ENCODE results near the gene TIPIN. TPM values are rescaled to one million over a fixed set of nuclear protein-coding genes. Genes with fewer than 3 reads are reported as not detected.

Gene TIPIN
- total and polyA plus RNA-seq, 2 of the 8 experiments (the other 6 are each of a cell fraction or from before 2014, with no cell fraction given), result 8.5 to 24.7 TPM

GRCh38 chr15:66405615-66406014 is 49.1 kb upstream of the TIPIN start:
- H3K27ac ChIP-seq (ENCODE audit: low read depth, low read length), result peak overlapping the region; percentile 35; the same call in 1 of the 2 replicates
- POLR2A ChIA-PET (ENCODE audit: partially characterized antibody), result interaction anchor here (0.7 to 7.9 kb wide), 5 partner anchors 11 to 99 kb away, joined by 3 to 64 read pairs (median 4); partner anchors contain the start of gene SNAPC5
- DNase-seq (ENCODE audit: low read depth in 1 of 2, low spot score in 2 of 2) (no peak), FAIRE-seq (no peak)
- no peaks in the 10 kb centered on the region for H3K9me3 ChIP-seq (ENCODE audit: insufficient read depth in 2 of 2, low read depth in 1 of 2, low read length in 1 of 2)
- H3K23me2 ChIP-seq (ENCODE audit: low read depth, low read length), result no peaks in the 10 kb centered on the region
- H2AK5ac ChIP-seq (ENCODE audit: low read depth, low read length), result no peak overlapping the region
- peaks cover 1 to 22% (median 15%) of the 10 kb centered on the region in 4 experiments; a peak in 6 of 7 replicates for H3K4me1 ChIP-seq (replicated peaks in 1 of 4; ENCODE audit: control insufficient read depth in 3 of 4, insufficient read depth in 4 of 4, low read length in 3 of 4)
- H2BK5ac ChIP-seq (ENCODE audit: low read depth, low read length), result no peak overlapping the region
- WGBS, 2 experiments (ENCODE audit: extremely low coverage in 1 of 2, insufficient coverage in 1 of 2, insufficient read length in 1 of 2, insufficient replicate concordance in 2 of 2, low coverage in 1 of 2, low lambda C conversion rate in 2 of 2, missing lambda C conversion rate in 1 of 2), result 75% methylated on average over 3 of the region's 3 CpGs; no CpG with 5 or more reads in 1 of the 2 experiments
- H3K79me1 ChIP-seq (ENCODE audit: low read depth, low read length), result peaks cover 7% of the 10 kb centered on the region
- H2BK12ac ChIP-seq (ENCODE audit: low read depth, low read length), result 0 out of 2 replicates have a peak overlapping the region, but pooled peaks have one; percentile 75
- H3K79me2 ChIP-seq (ENCODE audit: control insufficient read depth in 1 of 2, insufficient read depth in 2 of 2, low read length in 2 of 2), result peaks cover 20 to 96% of the 10 kb centered on the region in 2 experiments
- peaks cover 1 to 3% of the 10 kb centered on the region in 2 experiments for H4K20me1 ChIP-seq (replicated peaks in 1 of 2; ENCODE audit: control insufficient read depth in 1 of 2, insufficient read depth in 2 of 2, low read length in 2 of 2)
- H3K14ac ChIP-seq (ENCODE audit: insufficient read length), result no peak overlapping the region
- no peak overlapping the region for H3K56ac ChIP-seq (replicated peaks; ENCODE audit: insufficient read length, low read depth, low read length)
- no peak overlapping the region for H4K8ac ChIP-seq (ENCODE audit: extremely low read depth, insufficient read depth, low read length)
- H3K27me3 ChIP-seq (replicated peaks in 1 of 4; ENCODE audit: control insufficient read depth in 3 of 4, extremely low read depth in 1 of 4, insufficient read depth in 3 of 4, low read length in 3 of 4), result no peaks in the 10 kb centered on the region
- CTCF ChIA-PET (ENCODE audit: partially characterized antibody), result interaction anchor here (0.9 to 6.3 kb wide), 9 partner anchors 9 to 92 kb away, joined by 3 to 47 read pairs (median 11); partner anchors contain the start of genes MAP2K1 and SNAPC5
- peak overlapping the region in 1 of 4 experiments; percentile 7; a peak in 1 of 8 replicates for H3K4me3 ChIP-seq (ENCODE audit: extremely low read depth in 1 of 4, insufficient read depth in 2 of 4, low read depth in 3 of 4, low read length in 4 of 4)
- peak overlapping the region in 1 of 2 experiments; percentile 3; a peak in 1 of 4 replicates for H3K4me2 ChIP-seq (ENCODE audit: insufficient read depth in 1 of 2, low read depth in 2 of 2, low read length in 2 of 2)
- no peak overlapping the region for H4K5ac ChIP-seq (ENCODE audit: insufficient read length, low read depth, low read length)
- no peaks in the 10 kb centered on the region for H3K36me3 ChIP-seq (ENCODE audit: control insufficient read depth in 2 of 4, insufficient read depth in 4 of 4, low read length in 3 of 4)
- no peak overlapping the region for H2AFZ ChIP-seq (ENCODE audit: low read length)
- no peak overlapping the region for H4K91ac ChIP-seq (replicated peaks; ENCODE audit: insufficient read length, low read length)
- H2BK120ac ChIP-seq (replicated peaks; ENCODE audit: low read depth, low read length), result no peak overlapping the region
- H3K4ac ChIP-seq (replicated peaks; ENCODE audit: insufficient read length, low read depth, low read length), result no peak overlapping the region
- H2BK15ac ChIP-seq (ENCODE audit: low read length), result no peak overlapping the region
- H3K23ac ChIP-seq (ENCODE audit: insufficient read length), result no peak overlapping the region
- H3K9ac ChIP-seq (replicated peaks in 1 of 4; ENCODE audit: extremely low read depth in 1 of 4, low read depth in 3 of 4, low read length in 3 of 4), result no peak overlapping the region
- H3K18ac ChIP-seq (ENCODE audit: extremely low read depth, low read length), result no peak overlapping the region
- no peak overlapping the region for H2BK20ac ChIP-seq (ENCODE audit: low read length)
- no peak for TF ChIP-seq RFX5 (IDR thresholded peaks at IDR 0.05; ENCODE audit: borderline replicate concordance, low read depth, low read length)
- no peak for TF ChIP-seq KDM5A (IDR thresholded peaks at IDR 0.05; ENCODE audit: low read length)
- no peak for TF ChIP-seq TAF7 (optimal IDR thresholded peaks at IDR 0.05; ENCODE audit: borderline replicate concordance, low read depth, low read length)
- TF ChIP-seq EP300 (IDR thresholded peaks at IDR 0.05; ENCODE audit: borderline replicate concordance in 1 of 2, low read depth in 2 of 2, low read length in 2 of 2), result no peak
- TF ChIP-seq EZH2 (IDR thresholded peaks at IDR 0.05; ENCODE audit: low read depth, low read length, severe bottlenecking), result no peak
- TF ChIP-seq CHD1 (IDR thresholded peaks at IDR 0.05; ENCODE audit: low read depth, low read length), result no peak
- TF ChIP-seq TBP (IDR thresholded peaks at IDR 0.05; ENCODE audit: low read depth, low read length), result no peak
- no peak for TF ChIP-seq SP2 (IDR thresholded peaks at IDR 0.05; ENCODE audit: low read length)
- TF ChIP-seq SIRT6 (IDR thresholded peaks at IDR 0.05; ENCODE audit: low read length), result no peak
- TF ChIP-seq SP1 (IDR thresholded peaks at IDR 0.05; ENCODE audit: low read depth, low read length), result no peak
- no peak for TF ChIP-seq BRCA1 (IDR thresholded peaks at IDR 0.05; ENCODE audit: low read depth, low read length)
- no peak for TF ChIP-seq BCL11A (IDR thresholded peaks at IDR 0.05; ENCODE audit: low read depth in 2 of 2, low read length in 2 of 2)
- no peak for TF ChIP-seq RBBP5 (IDR thresholded peaks at IDR 0.05; ENCODE audit: borderline replicate concordance, low read depth, low read length)
